ENCODE data around the gene RASGRF1.
"Not testable (repeated sequence)": the region's sequence is repeated elsewhere in the genome, so short reads cannot be mapped to it uniquely, and the experiment has no call there.

RASGRF1 gene

GRCh38 chr15:79090487-79091203 lies at the start of gene RASGRF1:
TSS of gene RASGRF1 (minus strand) at chr15:79090780. CDS start at chr15:79090498, 282 bp downstream.
- in situ Hi-C loops (cut with MboI; ENCODE audit: low sequenced_read_pairs): no loop called here

GRCh38 chr15:79136434-79137046 lies 46.0 kb upstream of the RASGRF1 start:
- in situ Hi-C loops (cut with MboI; ENCODE audit: low sequenced_read_pairs): no loop called here

GRCh38 chr15:79133309-79133708 lies 42.7 kb upstream of the RASGRF1 start:
- in situ Hi-C loops (cut with MboI; ENCODE audit: low sequenced_read_pairs): no loop called here

- in situ Hi-C loops (cut with MboI; ENCODE audit: low sequenced_read_pairs): no loop called here
These were observed 42.2 kb upstream of the RASGRF1 start for GRCh38 chr15:79132770-79133169.

GRCh38 chr15:79132361-79132760 lies 41.8 kb upstream of the RASGRF1 start:
- in situ Hi-C loops (cut with MboI; ENCODE audit: low sequenced_read_pairs): no loop called here

- in situ Hi-C loops (cut with MboI; ENCODE audit: low sequenced_read_pairs): no loop called here
These were observed 40.1 kb upstream of the RASGRF1 start for GRCh38 chr15:79130535-79131130.

GRCh38 chr15:79129235-79129634 lies 38.7 kb upstream of the RASGRF1 start:
- in situ Hi-C loops (cut with MboI; ENCODE audit: low sequenced_read_pairs): no loop called here

- in situ Hi-C loops (cut with MboI; ENCODE audit: low sequenced_read_pairs): no loop called here
These were observed 38.0 kb upstream of the RASGRF1 start for GRCh38 chr15:79128556-79128955.

GRCh38 chr15:79124388-79124787 lies 33.8 kb upstream of the RASGRF1 start:
- in situ Hi-C loops (cut with MboI; ENCODE audit: low sequenced_read_pairs): no loop called here

GRCh38 chr15:79122991-79123390 lies 32.4 kb upstream of the RASGRF1 start:
- in situ Hi-C loops (cut with MboI; ENCODE audit: low sequenced_read_pairs): no loop called here

GRCh38 chr15:79122391-79122790 lies 31.8 kb upstream of the RASGRF1 start:
- in situ Hi-C loops (cut with MboI; ENCODE audit: low sequenced_read_pairs): no loop called here

- in situ Hi-C loops (cut with MboI; ENCODE audit: low sequenced_read_pairs): no loop called here
These were observed 31.0 kb upstream of the RASGRF1 start for GRCh38 chr15:79121571-79121970.

GRCh38 chr15:79117442-79118204 lies 27.0 kb upstream of the RASGRF1 start:
- in situ Hi-C loops (cut with MboI; ENCODE audit: low sequenced_read_pairs): no loop called here

- in situ Hi-C loops (cut with MboI; ENCODE audit: low sequenced_read_pairs): no loop called here
These were observed 26.2 kb upstream of the RASGRF1 start for GRCh38 chr15:79116771-79117170.

GRCh38 chr15:79115986-79116665 lies 25.5 kb upstream of the RASGRF1 start:
- in situ Hi-C loops (cut with MboI; ENCODE audit: low sequenced_read_pairs): no loop called here

GRCh38 chr15:79113831-79114230 lies 23.3 kb upstream of the RASGRF1 start:
- in situ Hi-C loops (cut with MboI; ENCODE audit: low sequenced_read_pairs): no loop called here

- in situ Hi-C loops (cut with MboI; ENCODE audit: low sequenced_read_pairs): not testable (repeated sequence)
These were observed 20.8 kb upstream of the RASGRF1 start for GRCh38 chr15:79111404-79111803.

- in situ Hi-C loops (cut with MboI; ENCODE audit: low sequenced_read_pairs): no loop called here
These were observed 14.6 kb upstream of the RASGRF1 start for GRCh38 chr15:79105141-79105540.

- in situ Hi-C loops (cut with MboI; ENCODE audit: low sequenced_read_pairs): no loop called here
These were observed 12.0 kb upstream of the RASGRF1 start for GRCh38 chr15:79102595-79102994.

GRCh38 chr15:79101866-79102581 lies 11.4 kb upstream of the RASGRF1 start:
- in situ Hi-C loops (cut with MboI; ENCODE audit: low sequenced_read_pairs): no loop called here
